Measurements from ENCODE around the gene ZNF543. TPM values are rescaled to one million over a fixed set of nuclear protein-coding genes. Genes with fewer than 3 reads are reported as not detected.

ZNF543 gene
- total RNA-seq, 1 donor, result 11.9 TPM

- no peaks in the 10 kb centered on the region for H3K9me3 ChIP-seq (ENCODE audit: low read depth, low read length)
- H3K4me1 ChIP-seq (ENCODE audit: insufficient read depth, low read length), result peaks cover 20% of the 10 kb centered on the region
- H3K4me2 ChIP-seq (ENCODE audit: insufficient read depth, low read length), result peak overlapping the region; percentile 97
- H4K20me1 ChIP-seq (ENCODE audit: insufficient read depth, low read length), result peaks cover 24% of the 10 kb centered on the region
- TF ChIP-seq CTCF (IDR thresholded peaks at IDR 0.05; ENCODE audit: extremely low read depth, low read depth, low read length), result no peak
- DNase-seq (ENCODE audit: insufficient read length, low spot score, missing footprints), result peak; percentile 26
- peak overlapping the region; percentile 17 for H3K27ac ChIP-seq (ENCODE audit: low read depth, low read length)
- H3K27me3 ChIP-seq (ENCODE audit: insufficient read depth, low read length), result no peaks in the 10 kb centered on the region
- peaks cover 33% of the 10 kb centered on the region for H3K36me3 ChIP-seq (ENCODE audit: insufficient read depth, low read length)
- peaks cover 69% of the 10 kb centered on the region for H3K79me2 ChIP-seq (ENCODE audit: insufficient read depth, low read length)
- no peak overlapping the region for H2AFZ ChIP-seq (ENCODE audit: low read length)
- peak overlapping the region; percentile 80 for H3K4me3 ChIP-seq (ENCODE audit: insufficient read depth, low read length)
Measured at GRCh38 chr19:57282011-57282643, 38.1 kb upstream of the ZNF543 start.

GRCh38 chr19:57288373-57288772 lies 31.9 kb upstream of the ZNF543 start:
- H3K36me3 ChIP-seq (ENCODE audit: insufficient read depth, low read length), result peaks cover 89% of the 10 kb centered on the region
- H3K4me1 ChIP-seq (ENCODE audit: insufficient read depth, low read length), result no peaks in the 10 kb centered on the region
- H4K20me1 ChIP-seq (ENCODE audit: insufficient read depth, low read length), result peaks cover 30% of the 10 kb centered on the region
- no peak overlapping the region for H3K4me2 ChIP-seq (ENCODE audit: insufficient read depth, low read length)
- H3K79me2 ChIP-seq (ENCODE audit: insufficient read depth, low read length), result peaks cover 97% of the 10 kb centered on the region
- peaks cover 22% of the 10 kb centered on the region for H3K9me3 ChIP-seq (ENCODE audit: low read depth, low read length)
- no peak overlapping the region for H3K27ac ChIP-seq (ENCODE audit: low read depth, low read length)
- no peak for TF ChIP-seq CTCF (IDR thresholded peaks at IDR 0.05; ENCODE audit: extremely low read depth, low read depth, low read length)
- H3K27me3 ChIP-seq (ENCODE audit: insufficient read depth, low read length), result no peaks in the 10 kb centered on the region
- no peak for DNase-seq (ENCODE audit: insufficient read length, low spot score, missing footprints)
- H3K4me3 ChIP-seq (ENCODE audit: insufficient read depth, low read length), result no peak overlapping the region
- H2AFZ ChIP-seq (ENCODE audit: low read length), result no peak overlapping the region

- no peak for DNase-seq (ENCODE audit: insufficient read length, low spot score, missing footprints)
- Histone ChIP-seq H3K27me3 (ENCODE audit: insufficient read depth, low read length) (no peaks in the 10 kb centered on the region), H3K36me3 (ENCODE audit: insufficient read depth, low read length) (peaks cover 93% of the 10 kb centered on the region), H3K4me3 (ENCODE audit: insufficient read depth, low read length) (no peak overlapping the region), H3K4me2 (ENCODE audit: insufficient read depth, low read length) (no peak overlapping the region), H3K27ac (ENCODE audit: low read depth, low read length) (no peak overlapping the region), H2AFZ (ENCODE audit: low read length) (no peak overlapping the region), H3K4me1 (ENCODE audit: insufficient read depth, low read length) (no peaks in the 10 kb centered on the region), H4K20me1 (ENCODE audit: insufficient read depth, low read length) (peaks cover 21% of the 10 kb centered on the region), H3K9me3 (ENCODE audit: low read depth, low read length) (peaks cover 24% of the 10 kb centered on the region), H3K79me2 (ENCODE audit: insufficient read depth, low read length) (peaks cover 96% of the 10 kb centered on the region)
- no peak for TF ChIP-seq CTCF (IDR thresholded peaks at IDR 0.05; ENCODE audit: extremely low read depth, low read depth, low read length)
Measured at GRCh38 chr19:57290970-57291369, 29.3 kb upstream of the ZNF543 start.

GRCh38 chr19:57292547-57292946 lies 27.7 kb upstream of the ZNF543 start:
- Histone ChIP-seq H4K20me1 (ENCODE audit: insufficient read depth, low read length) (peaks cover 15% of the 10 kb centered on the region), H3K79me2 (ENCODE audit: insufficient read depth, low read length) (peaks cover 93% of the 10 kb centered on the region), H3K4me2 (ENCODE audit: insufficient read depth, low read length) (no peak overlapping the region), H3K27ac (ENCODE audit: low read depth, low read length) (no peak overlapping the region), H3K4me1 (ENCODE audit: insufficient read depth, low read length) (no peaks in the 10 kb centered on the region), H3K9me3 (ENCODE audit: low read depth, low read length) (peaks cover 24% of the 10 kb centered on the region), H2AFZ (ENCODE audit: low read length) (no peak overlapping the region), H3K4me3 (ENCODE audit: insufficient read depth, low read length) (no peak overlapping the region), H3K36me3 (ENCODE audit: insufficient read depth, low read length) (peaks cover 79% of the 10 kb centered on the region), H3K27me3 (ENCODE audit: insufficient read depth, low read length) (no peaks in the 10 kb centered on the region)
- no peak for DNase-seq (ENCODE audit: insufficient read length, low spot score, missing footprints)
- TF ChIP-seq CTCF (IDR thresholded peaks at IDR 0.05; ENCODE audit: extremely low read depth, low read depth, low read length), result no peak

Data from osteoblast (primary cell).